Measurements from ENCODE around the gene BCLAF1. TPM values are rescaled to one million over a fixed set of nuclear protein-coding genes. Genes with fewer than 3 reads are reported as not detected.

BCLAF1 gene
- total RNA-seq, 1 experiment from 2014 or later: 109 TPM

DNA sequence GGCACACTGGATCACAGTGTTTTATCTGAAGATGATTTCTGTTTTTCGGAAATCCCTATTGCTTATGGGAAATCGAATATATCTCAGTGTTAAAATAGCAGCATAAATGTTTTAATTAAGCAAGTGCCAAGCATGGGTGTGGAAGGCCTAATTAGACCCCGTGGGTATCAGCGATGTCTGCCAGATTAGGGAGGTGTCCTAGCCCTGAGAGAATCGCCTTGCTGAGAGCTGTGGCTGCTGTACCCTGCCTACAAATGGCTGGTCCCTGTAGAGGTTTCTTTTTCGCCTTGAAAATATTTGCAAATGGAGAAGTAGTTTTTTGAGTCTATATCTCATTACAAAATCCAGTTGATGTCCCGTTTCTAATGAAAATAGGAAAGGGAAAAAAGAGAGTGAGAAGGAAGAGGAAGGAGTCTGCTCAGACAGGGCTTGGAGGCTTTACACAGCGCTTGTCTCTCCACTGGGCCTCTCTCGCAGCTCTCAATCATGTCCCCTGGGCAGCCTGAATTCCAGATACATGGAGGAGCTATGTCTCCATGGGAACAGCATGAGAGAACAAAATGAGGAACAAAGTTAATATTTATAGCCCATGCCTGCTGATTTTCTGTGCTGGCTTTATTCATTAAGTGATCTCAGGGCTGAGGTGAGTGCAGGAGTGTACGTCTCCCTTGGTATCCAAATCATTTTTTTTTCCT is 35.2 kb upstream of the BCLAF1 start:
- CTCF ChIA-PET: no interaction called here
- BruUV-seq (replicated peaks): no TSS peak

DNA sequence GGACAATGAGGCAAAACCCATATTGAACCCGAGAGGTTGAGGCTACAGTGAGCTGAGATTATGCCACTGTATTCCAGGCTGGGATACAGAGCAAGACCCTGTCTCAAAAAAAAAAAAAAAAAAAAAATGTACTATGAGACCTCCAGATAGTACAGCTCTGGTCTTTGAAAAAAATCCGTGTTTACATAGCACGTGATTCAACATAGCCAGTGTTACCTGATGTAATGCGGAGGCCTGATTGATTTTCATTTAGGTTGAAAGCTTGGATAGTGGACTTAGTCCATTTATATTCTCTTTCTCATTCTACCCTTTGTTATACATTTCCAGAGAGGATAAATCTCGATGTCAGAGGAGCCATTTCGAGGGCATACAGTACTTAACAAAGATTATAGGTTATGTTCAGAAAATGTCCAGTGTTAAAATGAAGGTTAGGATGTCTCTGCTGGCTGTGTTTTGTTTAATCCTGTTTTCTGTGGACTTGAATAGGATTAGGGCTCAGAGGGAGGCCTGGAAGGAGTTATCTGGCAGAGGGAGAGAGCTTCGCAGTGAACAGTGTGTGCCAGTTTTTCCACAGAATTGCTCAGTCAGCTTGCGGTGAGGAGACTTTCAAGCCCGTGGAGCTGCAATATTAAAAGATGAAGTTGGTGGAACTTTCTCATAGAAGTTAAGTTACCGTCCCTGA is 33.9 kb upstream of the BCLAF1 start:
- intact Hi-C loops (cut with micrococcal nuclease; ENCODE audit: unreplicated experiment): no loop called here
- H3K27me3 ChIP-seq (ENCODE audit: insufficient read depth, low read depth): no peaks in the 10 kb centered on the region
- no peaks in the 10 kb centered on the region for H3K9me2 ChIP-seq (ENCODE audit: insufficient read depth)
- no peaks in the 10 kb centered on the region for H3K79me2 ChIP-seq (ENCODE audit: low read depth)
- H3K9me3 ChIP-seq (ENCODE audit: insufficient read depth, low read depth): no peaks in the 10 kb centered on the region
- no peaks in the 10 kb centered on the region for H3K4me1 ChIP-seq (replicated peaks; ENCODE audit: insufficient read depth)
- DNase-seq: peak in 1 of 2 experiments; percentile 20
- ChIA-PET CTCF (interaction anchor here (0.6 kb wide), 1 partner anchor 222 kb away, joined by 4 read pairs; no protein-coding TSS in a partner anchor), POLR2A (ENCODE audit: unreplicated experiment) (no interaction called here)
- H3K4me3 ChIP-seq: no peak overlapping the region
- TF ChIP-seq CTCF (conservative IDR thresholded peaks at IDR 0.05): no peak
- H3K27ac ChIP-seq: no peak overlapping the region
- no peaks in the 10 kb centered on the region for H3F3A ChIP-seq (ENCODE audit: insufficient read depth, low read depth)
- no peak overlapping the region; the same call in 1 of the 2 replicates for H2AFZ ChIP-seq
- no peak overlapping the region for H3K4me2 ChIP-seq
- no peaks in the 10 kb centered on the region for H4K20me1 ChIP-seq (ENCODE audit: insufficient read depth)
- BruUV-seq (replicated peaks): no TSS peak
- H3K36me3 ChIP-seq (ENCODE audit: low read depth): no peaks in the 10 kb centered on the region

More for the DNA sequence above, 35.2 kb upstream of the BCLAF1 start:
- TF ChIP-seq CTCF (conservative IDR thresholded peaks at IDR 0.05) (no peak), EZH2 (IDR thresholded peaks at IDR 0.05; ENCODE audit: low read depth) (no peak)
- H3F3A ChIP-seq (ENCODE audit: insufficient read depth, low read depth): no peaks in the 10 kb centered on the region
- H3K27ac ChIP-seq: no peak overlapping the region
- H3K9me2 ChIP-seq (ENCODE audit: insufficient read depth): no peaks in the 10 kb centered on the region
- intact Hi-C loops (cut with micrococcal nuclease; ENCODE audit: unreplicated experiment): no loop called here
- no peak overlapping the region for H3K4me3 ChIP-seq
- H4K20me1 ChIP-seq (ENCODE audit: insufficient read depth): no peaks in the 10 kb centered on the region
- H3K9me3 ChIP-seq (ENCODE audit: insufficient read depth, low read depth): no peaks in the 10 kb centered on the region
- no peaks in the 10 kb centered on the region for H3K4me1 ChIP-seq (replicated peaks; ENCODE audit: insufficient read depth)
- peak in 1 of 2 experiments; percentile 21 for DNase-seq
- H3K4me2 ChIP-seq: no peak overlapping the region
- POLR2A ChIA-PET (ENCODE audit: unreplicated experiment): no interaction called here
- no peak overlapping the region for H2AFZ ChIP-seq
- H3K27me3 ChIP-seq (ENCODE audit: insufficient read depth, low read depth): no peaks in the 10 kb centered on the region
- H3K79me2 ChIP-seq (ENCODE audit: low read depth): no peaks in the 10 kb centered on the region
- H3K36me3 ChIP-seq (ENCODE audit: low read depth): no peaks in the 10 kb centered on the region

- Histone ChIP-seq H3K36me3 (ENCODE audit: low read depth) (no peaks in the 10 kb centered on the region), H3K9me3 (ENCODE audit: insufficient read depth, low read depth) (no peaks in the 10 kb centered on the region), H4K20me1 (ENCODE audit: insufficient read depth) (no peaks in the 10 kb centered on the region), H3K27ac (no peak overlapping the region), H3K79me2 (ENCODE audit: low read depth) (no peaks in the 10 kb centered on the region), H3F3A (ENCODE audit: insufficient read depth, low read depth) (no peaks in the 10 kb centered on the region), H3K4me3 (no peak overlapping the region), H3K27me3 (ENCODE audit: insufficient read depth, low read depth) (no peaks in the 10 kb centered on the region), H3K9me2 (ENCODE audit: insufficient read depth) (no peaks in the 10 kb centered on the region), H3K4me1 (replicated peaks; ENCODE audit: insufficient read depth) (no peaks in the 10 kb centered on the region), H2AFZ (no peak overlapping the region), H3K4me2 (no peak overlapping the region)
- intact Hi-C loops (cut with micrococcal nuclease; ENCODE audit: unreplicated experiment): loop anchor here (10.0 kb wide), 1 partner anchor 785 kb away; no protein-coding TSS in a partner anchor
- POLR2A ChIA-PET (ENCODE audit: unreplicated experiment): no interaction called here
- CTCF ChIA-PET: no interaction called here
- BruUV-seq (replicated peaks): no TSS peak
- DNase-seq: no peak
- TF ChIP-seq EZH2 (IDR thresholded peaks at IDR 0.05; ENCODE audit: low read depth) (no peak), CTCF (conservative IDR thresholded peaks at IDR 0.05) (no peak)
These were observed 30.1 kb upstream of the BCLAF1 start for GRCh38 chr6:136319732-136320131.
